Measurements from ENCODE around the gene RGMA.

Gene RGMA, protein sequence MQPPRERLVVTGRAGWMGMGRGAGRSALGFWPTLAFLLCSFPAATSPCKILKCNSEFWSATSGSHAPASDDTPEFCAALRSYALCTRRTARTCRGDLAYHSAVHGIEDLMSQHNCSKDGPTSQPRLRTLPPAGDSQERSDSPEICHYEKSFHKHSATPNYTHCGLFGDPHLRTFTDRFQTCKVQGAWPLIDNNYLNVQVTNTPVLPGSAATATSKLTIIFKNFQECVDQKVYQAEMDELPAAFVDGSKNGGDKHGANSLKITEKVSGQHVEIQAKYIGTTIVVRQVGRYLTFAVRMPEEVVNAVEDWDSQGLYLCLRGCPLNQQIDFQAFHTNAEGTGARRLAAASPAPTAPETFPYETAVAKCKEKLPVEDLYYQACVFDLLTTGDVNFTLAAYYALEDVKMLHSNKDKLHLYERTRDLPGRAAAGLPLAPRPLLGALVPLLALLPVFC

DNA sequence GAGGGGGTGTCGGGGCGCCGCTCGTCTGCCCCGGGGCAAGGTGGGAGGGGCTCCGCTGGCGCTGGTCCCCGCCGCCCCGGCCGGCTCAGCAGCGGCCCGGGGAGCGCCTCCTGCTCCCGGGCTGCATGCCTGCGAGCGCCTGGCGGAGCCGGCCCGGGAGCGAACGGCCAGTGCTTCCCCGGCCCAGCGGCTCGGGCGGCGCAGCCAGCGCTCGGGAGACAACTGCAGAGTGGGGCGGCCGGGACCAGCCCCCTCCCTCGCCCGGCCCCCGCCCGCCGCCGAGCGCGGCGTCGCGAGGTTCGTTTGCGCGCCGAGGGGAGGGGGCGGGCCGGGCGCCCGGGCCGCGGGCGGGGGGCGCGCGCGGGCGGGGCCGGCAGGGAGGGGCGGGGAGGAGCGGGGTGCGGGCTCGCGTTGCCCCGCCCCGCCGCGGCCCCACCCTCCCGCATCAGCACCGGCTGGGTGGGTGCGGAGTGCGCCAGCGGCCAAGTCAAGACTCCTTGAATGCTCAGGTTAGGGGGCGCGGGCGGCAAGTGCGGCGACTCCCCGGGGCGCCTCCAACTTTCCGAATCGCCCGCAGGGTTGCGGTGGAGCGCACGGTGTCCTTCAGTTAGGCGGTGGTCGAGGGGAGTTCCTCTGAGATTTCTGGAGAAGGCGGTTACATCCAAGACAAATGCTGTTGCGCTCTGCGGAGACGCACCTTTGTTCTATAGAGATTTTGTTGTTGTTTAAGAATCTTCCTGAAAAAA is at the start of gene RGMA:
TSS of gene RGMA (minus strand) at position 231 of the 746 bp plus-strand sequence. CDS start 279 bp downstream, outside the sequence.
- no peak for DNase-seq

DNA sequence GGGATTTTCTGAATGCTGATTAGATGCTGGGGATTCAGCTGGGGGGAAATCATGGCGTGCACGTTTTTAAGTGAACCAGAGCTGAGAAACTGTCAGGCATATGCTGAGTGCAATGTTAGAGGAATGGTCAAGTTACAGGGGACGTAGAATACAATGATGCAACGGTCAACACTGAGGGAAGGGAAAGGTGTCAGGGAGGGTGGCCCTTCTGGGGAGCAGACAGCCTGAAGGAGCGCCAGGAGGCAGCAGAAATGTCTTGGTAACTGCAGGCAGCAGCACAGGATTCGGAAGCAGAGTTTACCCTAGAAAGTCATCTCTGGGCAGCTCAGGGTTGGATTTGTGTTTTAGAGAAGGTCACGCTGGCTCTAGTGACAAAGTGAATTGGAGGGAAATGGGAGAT is 47.6 kb upstream of the RGMA start:
- DNase-seq: no peak

DNA sequence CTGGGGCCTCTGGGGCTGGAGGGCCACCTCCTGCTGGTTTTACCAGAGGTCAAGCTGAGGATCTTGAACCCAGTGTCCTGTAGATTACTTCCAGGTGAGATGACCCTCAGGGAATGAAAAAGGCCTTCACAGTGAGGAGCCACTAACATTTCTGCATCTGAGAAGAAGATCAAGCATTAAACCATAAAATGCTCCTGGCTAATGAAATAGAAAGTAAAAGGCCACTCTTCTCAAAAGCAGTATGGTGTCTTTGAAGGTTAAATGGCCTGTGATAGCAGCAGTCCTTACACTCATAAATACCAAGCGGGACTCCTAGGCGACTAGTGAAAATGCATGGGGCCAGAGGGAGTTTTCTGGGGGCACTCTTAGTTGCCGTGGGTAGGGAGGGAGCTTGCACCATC is 47.0 kb upstream of the RGMA start:
- no peak for DNase-seq

DNA sequence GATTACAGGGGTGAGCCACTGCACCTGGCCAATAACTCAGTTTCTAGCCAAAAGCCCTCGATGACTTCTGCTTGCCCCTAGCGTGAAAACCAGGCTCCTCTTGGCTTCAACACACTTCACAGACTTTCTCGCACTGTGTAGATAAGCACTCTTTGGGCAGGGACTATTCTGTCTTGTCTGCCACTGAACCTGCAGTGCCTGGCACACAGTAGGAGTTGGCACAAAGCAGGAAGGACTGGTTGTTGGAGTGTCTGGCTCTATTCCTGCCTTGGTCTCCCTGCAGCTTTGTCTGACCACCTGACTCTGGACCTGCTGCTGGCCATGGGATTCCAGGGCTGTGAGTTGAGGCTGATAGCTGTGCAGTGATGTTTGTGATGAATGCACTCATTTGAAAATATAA is 46.4 kb upstream of the RGMA start:
- DNase-seq: no peak

DNA sequence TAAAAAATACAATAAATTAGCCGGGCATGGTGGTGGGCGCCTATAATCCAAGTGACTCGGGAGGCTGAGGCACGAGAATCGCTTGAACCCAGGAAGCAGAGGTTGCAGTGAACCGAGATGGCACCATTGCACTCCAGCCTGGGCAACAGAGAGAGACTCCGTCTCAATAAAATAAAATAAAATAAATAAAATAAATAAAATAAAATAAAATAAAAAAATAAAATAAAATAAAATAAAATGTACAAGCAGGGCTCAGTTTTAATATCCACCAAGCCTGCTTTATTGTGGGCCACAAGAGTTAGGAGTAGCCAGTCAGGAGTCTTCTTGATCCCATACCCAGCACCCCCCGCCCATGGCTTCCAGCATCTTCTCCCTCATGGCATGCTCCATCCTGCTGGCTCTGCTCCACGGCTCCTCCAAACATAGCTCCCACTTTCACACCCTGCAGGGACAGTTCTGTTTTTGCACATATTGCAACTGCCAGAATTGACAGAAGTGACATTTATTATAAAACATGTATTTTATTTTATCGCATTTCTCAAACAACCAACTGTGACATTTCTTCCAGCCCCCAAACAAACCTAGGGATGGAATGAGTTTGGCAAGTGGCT is 42.6 kb upstream of the RGMA start:
- no peak for DNase-seq

DNA sequence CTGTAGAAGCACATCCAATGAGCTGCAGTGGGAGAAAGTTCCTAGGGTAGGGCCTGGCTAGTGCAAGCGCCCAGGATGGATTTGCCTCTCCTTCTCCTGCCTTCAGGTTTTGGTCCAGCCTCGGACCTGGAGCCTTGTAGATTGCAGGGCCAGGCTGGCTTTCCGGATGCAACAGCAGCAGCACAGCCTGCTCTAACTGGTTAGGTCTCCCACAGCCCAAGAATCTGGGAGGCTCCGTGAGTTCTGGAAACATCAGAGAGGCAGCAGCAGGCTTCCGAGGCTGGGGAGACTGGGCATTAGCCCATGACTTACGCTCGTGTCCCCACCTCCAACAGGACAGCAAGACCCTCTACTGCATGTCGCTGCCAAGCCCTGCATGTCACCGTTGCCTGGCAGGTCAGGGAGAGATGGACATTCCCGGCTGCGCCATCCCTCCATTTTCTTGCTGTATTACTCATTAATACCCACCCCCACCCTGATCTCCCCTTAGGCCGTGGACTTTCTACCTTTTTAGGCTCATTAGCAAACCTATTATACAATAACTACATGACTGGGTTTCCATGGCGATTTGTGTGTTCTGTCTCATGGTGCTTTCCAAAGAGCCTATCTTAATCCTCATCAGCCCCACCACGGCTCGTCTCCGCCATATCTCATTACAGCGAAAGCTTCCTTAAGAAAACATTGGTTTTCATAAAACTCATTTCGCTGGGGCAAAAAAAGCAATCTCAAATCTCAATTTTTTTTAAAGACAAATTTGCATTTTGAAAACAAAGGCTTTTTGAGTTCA is 40.9 kb upstream of the RGMA start:
- no peak for DNase-seq

DNA sequence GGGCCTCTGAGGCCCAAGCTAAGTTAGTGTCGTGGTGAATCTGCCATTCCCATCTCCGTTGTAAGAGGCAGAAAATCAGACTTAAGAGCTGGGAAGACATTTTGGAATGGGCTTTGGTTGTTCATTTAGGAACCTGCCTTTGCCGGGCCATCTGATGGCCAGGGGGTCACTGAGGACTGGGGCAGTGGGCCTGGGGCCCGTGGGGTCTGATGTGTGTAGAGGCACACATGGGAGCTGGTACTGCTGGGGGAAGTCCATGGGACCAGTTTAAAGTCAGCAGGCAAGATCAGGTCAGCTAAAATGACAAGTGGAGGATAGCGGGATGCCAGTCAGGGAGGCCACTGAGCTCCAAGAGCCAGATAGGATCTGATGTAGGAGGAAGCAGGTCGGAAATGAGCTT is 38.3 kb upstream of the RGMA start:
- no peak for DNase-seq

DNA sequence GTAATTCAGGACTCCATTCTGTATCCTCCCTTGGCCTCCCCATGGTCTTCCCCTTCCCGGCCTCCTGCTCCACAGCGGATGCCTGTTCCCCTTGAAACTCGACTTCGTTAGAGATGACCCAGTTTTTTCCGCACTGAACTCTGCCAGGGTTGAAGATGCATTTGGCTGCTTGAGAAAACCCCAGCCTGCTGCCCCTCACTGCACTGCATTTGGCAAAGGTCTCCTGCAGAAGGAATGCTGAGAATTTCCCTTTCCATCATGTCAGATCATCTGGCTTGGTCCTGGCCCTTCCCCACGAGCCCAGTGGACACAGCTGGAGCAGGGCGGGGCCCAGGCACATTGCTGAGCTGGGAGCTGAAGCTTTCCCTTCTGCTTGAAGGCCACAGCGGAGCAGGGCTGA is 37.6 kb upstream of the RGMA start:
- no peak for DNase-seq

DNA sequence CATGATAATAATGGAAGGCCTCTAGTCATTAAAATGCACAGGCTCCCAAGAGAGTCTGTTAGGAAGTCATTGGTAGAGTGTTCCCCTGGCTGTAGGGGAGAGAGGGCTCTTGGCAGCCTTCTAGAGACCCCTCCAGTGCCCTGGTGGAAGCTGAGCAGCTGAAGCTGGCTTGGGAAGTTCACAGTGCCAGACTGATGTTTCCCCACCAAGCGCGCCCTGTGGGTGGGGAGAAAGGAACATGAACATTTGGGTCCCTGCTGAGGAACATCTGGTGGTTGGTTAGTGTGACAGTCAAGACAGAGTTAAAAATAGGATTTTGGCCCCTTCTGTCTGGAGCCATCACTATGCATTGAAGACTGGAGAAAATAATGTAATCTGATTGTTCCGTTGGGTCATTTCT is 37.1 kb upstream of the RGMA start:
- DNase-seq: no peak

DNA sequence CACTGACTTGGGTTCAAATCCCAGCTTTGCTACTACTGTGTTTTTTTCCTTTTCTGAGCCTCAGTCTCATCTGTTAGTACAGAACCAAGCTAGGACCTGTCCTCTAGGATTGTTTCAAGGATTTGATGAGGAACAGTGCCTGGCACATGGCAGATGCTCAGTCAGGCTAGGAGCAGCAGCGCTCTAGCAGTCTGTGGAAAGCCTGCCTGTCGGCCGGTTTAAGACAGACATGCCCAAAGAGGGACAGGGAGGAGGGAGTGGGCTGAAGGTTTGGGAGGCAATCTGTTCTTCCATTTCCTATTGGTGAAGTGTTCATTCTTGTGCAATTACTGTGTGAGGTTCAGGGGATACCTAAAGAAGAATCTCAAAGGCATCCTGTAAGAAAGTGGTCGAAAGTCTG is 35.1 kb upstream of the RGMA start:
- DNase-seq: no peak

DNA sequence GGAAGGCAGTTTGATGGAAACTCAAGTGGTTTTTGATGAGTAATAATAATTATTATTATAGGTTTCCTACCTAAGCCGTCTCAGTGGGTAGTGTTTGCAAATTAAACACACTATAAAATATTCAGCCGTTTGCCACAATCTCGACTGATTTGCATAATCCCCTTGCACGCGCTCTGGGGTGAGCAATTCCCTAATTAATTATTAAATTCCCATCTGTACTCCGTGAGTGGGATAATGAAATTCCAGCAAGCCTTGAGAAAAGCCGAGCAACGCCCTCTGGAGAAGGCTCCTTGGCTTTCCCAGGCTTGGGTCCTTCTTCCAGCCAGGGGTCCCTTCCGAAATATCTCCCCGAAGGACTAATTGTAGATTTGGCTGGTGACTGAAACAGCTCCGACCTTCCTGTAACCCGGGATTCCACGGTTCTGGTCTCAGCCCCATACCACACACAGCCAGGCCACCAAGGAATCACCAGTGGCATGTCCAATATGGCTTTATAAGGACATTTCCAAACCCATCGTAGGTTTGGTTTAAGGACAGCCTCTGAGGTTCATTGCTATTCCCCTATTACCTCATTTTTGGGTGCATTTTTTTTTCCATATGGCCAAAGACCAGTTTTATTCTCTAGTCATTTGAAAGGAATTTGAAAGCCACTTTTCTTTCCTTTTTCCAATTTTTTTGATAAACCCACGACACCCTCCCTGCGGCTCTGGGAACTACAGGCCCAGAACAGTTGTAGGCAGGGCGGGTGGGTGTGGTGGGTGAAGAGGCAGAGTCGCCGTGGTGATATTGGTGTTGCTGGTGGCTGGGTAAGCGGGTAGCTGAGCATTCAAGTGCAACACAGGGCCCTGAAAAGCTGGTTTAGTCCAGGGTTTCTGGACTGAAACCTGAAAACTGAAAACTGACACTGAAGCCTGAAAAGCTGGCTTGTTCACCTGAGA is 33.2 kb upstream of the RGMA start:
- DNase-seq: no peak

DNA sequence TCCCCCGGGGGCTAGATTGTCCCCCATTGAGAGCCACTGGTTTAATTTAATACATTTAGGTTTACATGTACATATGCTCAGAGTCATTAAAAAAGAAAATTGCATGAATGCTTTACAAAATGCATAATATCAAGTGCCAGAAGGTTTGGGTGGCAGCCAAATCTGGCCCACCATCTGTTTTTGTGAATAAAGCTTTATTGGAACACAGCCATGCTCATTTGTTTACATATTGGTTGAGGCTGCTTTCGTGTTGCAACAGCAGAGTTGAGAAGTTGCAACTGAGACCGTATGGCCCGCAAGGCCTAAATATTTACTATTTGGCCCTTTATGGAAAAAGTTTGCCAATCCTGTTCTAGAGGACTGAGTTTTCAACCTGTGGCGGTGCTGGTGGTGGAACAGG is 32.1 kb upstream of the RGMA start:
- no peak for DNase-seq

DNA sequence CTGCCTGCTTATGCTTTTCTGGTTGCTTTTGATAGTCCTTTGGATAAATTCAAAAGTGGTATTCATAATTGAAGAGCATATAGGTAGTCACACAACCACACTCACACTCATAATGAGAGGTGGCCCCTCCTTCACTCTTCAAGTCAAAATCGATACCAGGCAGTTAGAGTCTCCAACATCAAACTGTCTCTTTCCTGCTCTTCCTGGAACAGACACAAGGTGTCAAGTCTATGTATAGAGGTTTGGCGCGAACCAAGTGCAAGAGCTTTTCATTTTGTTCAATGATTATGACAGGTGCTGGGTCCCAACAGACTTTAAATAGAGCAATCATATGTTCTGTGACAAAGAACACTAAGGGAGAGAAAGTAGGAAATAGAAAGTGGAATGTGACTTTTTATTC is 29.9 kb upstream of the RGMA start:
- DNase-seq: peak; percentile 79

DNA sequence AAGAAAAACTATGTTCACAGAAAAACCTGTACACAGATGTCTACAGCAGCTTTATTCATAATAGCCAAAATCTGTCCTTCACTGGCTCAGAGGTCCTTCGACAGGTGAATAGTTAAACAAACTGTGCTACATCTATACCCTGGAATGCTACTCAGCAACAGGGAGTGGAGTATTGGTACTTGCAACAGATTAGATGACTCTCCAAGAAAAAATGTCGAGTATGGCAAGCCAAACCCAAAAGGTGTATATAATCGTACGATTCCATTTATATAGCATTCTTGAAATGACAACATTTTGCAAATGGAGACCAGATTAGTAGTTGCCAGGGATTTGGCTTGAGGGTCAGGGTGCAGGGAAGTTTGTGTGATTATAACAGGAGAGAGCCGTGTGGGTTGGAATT is 22.4 kb upstream of the RGMA start:
- no peak for DNase-seq

DNA sequence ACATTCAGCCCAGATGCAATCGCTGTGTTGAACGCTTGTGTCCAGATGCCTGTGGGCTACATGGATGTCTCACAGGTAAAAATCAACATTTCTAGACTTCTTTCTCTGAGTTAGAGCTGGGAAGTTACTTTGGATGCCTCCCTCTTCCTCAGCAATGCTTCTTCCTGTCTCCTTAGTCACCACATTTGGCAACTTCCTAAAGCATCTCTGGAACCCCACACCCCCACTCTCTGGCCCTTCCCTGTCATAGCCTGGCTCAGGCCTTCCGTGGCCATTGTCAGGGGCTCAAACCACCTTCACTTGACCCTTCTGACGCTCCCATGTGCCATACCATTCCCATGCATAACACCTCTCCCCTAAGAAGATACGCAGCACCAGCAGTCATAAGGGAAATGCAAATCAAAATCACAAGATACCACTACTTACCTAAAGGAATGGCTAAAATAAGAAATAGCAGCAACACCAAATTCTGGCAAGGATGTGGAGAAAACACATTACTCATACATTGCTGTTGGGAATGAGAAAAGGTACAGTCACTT is 21.6 kb upstream of the RGMA start:
- no peak for DNase-seq

DNA sequence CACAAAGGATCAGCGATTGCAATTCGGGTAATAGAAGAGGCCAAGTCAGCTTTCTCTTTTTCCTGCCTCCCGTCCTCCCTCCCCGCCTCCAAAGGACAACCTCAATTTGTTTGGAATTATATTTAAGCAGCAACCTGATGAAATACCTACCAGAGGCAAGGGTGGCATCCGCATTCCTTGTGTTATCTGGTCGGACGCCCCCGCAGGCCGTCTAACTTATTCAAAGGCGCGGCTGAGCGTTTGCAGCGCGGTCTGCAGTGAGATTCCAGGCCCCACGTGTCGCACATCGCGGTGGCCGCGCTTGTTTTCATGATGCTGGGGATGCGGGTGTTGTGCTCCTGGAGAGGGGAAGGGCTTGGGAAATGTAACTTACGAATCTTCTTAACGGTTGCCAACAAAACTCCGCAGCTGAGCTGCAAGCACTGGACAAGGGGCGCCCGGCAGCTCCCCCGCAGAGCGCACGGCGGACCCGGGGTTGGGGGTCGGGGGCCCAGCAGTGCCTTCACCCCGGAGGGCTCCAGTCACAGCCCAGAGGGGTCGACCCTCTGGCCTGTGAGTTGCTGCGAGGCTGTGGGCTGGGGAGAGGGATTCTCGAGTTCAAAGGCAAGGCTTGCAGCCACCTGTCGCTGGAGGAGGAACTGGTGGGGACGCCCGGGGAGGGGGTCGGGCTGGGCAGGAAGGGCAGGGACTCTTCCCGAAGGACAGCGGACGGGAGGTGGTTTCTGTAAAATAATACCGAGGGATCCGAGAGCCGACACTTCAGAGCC is 20.5 kb upstream of the RGMA start:
- DNase-seq: no peak

DNA sequence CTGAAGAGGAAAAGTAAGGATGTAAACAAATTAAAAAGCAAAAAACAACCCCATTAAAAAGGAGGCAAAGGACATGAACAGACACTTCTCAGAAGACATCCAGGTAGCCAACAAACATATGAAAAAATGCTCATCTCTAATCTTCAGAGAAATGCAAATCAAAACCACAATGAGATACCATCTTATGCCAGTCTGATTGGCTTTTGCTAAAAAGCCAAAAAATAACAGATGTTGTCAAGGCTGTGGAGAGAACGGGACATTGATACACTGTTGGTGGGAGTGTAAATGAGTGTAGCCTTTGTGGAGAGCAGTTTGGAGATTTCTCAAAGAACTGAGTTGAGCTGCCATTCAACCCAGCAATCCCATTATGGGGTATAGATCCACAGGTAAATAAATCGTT is 18.6 kb upstream of the RGMA start:
- DNase-seq: no peak

DNA sequence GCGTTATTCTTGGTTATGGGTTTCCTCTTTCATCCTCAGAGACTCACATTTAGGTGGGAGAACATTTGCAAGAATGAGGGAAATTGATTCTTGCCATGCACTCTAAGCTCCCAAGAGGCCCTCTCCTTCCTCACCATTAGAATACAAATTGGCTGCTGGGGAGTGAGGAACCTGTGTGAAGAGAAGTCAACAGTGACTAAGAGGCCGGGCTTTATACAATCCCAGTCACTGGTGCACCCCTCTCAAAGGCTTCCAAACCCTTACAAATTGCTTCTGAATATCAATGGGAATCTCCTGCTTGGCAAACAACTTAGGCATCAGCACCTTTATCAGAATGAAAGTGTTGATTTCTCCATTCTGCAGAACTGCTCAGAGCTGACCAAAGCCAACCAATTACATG is 16.5 kb upstream of the RGMA start:
- DNase-seq: no peak

DNA sequence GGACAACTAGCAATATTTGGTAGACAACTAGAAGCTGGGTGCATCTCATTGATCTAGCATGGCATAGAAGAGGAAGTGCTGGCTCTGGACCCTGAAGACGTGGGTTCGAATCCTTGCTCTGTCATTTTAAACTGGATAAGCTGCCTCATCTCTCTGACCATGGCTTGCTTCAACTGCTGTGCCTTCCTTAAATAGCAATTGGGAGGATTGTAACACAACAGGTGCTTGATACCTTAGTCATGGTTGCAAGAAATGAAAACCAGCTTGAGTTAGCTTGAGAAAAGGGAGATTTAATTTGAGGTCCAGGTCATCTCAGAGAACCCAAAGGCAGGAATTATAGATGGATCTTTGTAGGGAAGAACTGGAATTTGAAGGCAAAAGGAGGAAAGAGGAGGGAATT is 14.8 kb upstream of the RGMA start:
- DNase-seq: no peak

DNA sequence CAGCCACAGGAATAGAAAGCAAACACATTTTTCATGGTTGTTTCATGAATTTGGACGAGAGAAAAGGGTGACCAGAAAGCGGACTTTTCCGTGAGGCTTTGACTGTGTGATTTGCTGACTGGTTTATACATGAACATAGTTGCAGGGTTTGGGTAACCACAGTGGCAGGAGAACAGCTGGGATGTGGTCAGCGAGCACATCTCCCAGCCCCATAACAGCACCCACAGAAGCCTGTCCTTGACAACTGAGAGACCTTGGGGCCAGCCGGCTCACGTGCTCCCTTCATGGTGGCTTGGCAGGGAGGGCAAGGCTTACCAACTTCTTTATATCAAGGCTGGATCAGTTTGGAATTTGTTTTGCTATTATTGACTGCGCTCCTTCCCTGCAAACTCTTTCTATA is 13.2 kb upstream of the RGMA start:
- DNase-seq: no peak

DNA sequence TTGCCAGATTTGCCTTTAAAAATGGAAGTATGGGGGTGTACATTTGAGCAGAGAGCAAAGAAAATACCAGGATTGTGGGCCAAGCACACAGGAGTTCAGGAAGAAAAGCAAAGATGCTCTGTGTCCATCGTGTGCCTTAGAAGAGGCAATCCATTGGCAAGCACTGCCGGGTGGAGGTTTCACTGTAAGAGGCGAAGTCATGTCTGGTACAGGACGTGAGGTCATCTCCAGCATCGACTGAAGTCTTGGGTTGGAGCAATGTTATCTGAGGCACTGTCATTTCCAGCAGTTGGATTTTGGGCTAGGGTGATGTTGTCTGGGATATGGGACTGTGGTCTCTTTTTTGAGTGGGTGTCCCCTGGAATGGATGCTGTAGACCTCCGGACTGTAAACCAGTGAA is 4.8 kb upstream of the RGMA start:
- no peak for DNase-seq
